ENCODE data around the gene ARHGEF10L. TPM values are rescaled to one million over a fixed set of nuclear protein-coding genes. Genes with fewer than 3 reads are reported as not detected.
A peak's percentile ranks its signal among the peaks of the same experiment; 100 is the strongest.

Gene ARHGEF10L
- total RNA-seq, 1 donor from 2014 or later = 53.0 TPM

DNA sequence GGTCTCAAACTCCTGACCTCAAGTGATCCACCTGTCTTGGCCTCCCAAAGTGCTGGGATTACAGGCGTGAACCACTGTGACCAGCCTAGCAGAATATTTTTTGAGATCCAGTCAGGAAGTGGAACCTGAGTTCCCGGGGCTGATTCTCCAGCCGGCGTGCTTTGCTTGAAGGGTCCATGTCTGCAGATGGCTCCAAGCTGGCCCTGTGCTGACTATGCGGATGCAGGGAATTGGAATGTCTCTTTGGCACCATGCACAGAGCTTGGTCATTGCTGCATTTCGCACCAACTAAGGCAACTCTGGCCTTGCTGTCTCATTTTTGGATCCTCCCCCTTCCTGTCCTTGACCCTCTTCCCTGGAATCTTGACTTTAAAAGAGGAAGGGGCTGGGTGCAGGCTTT is 28.1 kb downstream of the ARHGEF10L start:
- peak; percentile 51 for DNase-seq (ENCODE audit: low spot score)

DNA sequence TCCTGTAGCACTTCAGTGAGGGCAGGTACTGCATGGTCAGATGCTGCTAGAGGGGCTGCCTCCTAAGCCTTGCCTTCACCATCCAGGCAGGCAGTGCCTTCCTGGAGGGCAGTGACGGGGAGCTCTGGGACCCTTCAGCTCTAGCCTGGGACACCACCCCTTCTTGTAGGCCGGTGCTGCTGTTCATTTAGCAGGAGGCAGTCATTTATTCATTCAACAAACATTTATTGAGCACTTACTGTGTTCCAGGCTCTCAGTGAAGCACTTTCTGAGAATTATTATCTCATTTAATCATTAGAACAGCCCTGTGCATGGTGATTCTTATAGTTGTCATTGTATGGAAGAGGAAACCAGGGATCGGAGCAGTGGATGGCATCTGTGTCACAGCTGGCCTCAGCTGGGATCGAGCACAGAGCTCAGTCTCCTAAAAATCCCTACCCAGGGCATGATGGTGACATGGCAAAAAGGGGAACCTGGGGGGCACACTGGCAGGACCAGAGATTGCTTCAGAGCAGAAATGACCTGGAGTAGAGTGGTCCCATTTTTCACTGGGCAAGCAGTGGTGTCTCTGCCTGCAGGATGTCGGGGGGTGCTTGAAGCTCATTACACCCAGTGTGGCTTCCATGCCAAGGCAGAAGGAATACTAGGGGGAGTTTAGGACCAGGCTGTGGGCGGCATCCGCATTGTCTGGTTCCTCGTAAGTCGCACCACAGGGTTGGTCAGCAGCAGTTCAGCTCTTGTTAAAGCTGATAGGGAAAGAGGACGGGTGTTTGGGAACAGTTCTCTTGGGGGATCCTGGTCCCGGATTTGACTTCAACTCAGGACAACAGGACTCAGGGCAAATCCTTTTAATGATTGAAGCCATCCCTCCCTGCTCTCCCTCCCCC is 28.8 kb downstream of the ARHGEF10L start:
- DNase-seq (ENCODE audit: low spot score) = no peak

DNA sequence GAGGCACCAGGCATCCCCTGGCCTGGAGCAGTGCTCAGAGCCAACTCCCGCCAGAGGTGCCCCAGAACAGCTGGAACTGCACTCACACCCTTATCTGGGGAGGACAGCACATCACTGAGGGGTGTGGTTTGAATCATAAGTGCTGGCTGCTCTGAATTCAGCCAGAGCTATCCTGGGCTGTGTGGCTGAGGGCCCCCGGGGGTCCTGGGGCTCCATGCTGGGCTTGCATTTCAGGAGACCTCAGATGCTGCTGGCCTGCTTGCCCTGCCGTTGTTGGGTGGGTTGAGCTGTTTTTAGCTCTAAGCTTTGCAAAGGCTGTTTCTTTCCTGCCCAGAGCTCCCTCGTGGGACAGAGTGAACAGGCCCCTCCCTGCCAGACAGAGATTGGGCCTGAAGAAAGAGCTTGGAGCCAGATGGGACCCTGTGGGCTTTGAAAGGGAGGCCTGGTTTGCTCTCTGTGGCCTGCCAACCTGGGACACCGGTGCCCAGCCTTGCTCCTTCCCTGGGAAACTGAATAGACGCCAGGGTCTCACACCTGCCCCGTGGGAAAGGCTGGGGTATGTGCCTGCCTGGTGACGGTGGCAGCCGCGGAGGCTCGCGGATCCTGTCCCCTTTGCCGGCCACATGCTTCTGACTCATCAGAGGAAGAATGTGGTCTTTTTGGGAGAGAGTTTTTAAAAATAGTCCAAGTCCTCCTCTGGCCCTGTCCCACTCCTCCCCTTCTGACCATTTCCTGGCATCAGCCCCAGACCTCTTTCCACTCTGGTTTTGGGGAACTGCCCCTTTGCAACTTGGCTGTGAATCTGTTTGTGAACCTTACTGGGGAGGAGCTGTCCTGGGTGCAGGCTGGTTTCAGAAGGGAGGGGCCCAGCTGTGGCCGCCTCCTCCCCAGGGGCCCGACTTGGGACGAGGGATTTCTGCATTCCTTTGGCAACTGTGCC is 30.0 kb downstream of the ARHGEF10L start:
- DNase-seq (ENCODE audit: low spot score) = peak; percentile 73

DNA sequence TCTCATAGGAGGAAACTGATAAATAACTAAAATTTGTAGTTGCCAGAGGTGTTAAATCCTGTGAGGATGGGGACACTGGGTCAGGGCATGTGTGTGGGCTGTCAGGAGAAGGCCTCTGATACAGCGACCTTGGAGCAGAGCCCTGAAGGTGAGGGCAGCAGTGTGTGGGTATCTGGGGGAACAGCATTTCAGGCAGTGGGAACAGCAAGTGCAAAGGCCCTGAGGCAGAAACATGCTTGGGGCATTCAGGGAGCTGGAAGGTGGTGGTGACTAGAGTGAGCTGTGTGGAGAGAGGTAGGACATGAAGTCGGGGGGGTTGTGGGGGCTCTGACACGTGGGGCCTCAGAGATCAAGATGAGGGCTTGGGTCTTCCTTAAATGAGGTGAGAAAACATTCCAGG is 30.7 kb downstream of the ARHGEF10L start:
- DNase-seq (ENCODE audit: low spot score) = no peak

DNA sequence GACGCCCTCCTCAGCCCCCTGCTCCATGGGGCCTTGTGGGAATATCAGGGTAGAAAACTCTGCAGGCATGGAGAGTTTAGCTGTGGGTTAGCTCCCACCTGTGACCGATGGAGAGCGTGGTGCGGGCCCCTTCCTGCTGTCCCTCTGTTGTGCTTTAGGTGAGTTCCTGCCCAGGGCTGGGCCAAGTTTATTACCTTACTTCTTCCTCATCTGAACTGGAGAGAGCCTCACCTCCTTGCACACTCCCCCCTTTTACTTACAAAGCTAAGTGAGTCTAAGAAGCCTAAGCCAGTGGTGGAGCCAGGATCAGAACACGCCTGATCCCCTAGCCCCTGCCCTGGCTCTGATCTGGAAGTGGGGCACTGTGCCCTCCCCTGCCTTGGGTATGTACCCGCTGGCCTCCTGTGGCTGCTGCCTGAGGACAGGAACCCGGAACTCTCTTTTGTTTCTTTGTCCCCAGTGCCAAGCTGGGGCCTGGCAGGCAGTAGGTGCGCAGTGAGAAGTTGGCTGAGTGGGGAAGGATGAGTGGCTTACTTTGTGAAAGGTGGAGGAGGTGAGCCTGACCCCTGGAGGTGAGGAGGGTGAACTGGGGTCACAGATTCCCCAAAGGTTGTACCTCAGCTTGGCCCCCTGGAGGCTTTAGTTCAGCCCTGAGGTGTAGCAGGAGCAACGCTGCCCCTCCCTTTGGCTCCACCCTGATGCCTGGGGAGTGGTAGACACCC is 32.9 kb downstream of the ARHGEF10L start:
- DNase-seq (ENCODE audit: low spot score) = no peak

DNA sequence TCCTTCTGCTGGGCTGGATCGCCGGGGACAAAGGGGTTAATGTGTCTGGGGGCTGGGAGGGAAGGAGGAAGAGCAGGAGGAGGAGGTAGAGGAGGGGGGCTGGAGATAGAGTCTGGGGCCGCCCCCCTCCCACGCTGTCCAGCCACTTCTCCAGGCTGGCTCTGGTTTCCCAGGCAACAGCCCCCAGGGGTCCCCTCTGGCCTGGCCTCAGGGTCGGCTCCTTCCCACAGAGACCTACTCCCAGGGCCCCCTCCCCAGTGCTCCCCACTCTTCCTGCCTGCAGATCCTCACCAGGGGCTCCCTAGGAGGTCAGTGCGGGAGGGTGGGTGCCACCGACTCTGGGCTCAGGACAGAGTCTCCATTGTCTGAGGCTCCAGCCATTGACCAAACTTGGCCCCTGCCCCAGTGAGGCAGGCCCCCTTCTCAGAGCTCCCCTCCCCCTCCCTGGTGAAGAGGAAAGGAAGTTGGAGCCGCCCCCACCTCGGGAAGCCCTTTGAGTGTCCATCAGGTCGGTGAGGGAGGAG is 34.1 kb downstream of the ARHGEF10L start:
- no peak for DNase-seq (ENCODE audit: low spot score)

DNA sequence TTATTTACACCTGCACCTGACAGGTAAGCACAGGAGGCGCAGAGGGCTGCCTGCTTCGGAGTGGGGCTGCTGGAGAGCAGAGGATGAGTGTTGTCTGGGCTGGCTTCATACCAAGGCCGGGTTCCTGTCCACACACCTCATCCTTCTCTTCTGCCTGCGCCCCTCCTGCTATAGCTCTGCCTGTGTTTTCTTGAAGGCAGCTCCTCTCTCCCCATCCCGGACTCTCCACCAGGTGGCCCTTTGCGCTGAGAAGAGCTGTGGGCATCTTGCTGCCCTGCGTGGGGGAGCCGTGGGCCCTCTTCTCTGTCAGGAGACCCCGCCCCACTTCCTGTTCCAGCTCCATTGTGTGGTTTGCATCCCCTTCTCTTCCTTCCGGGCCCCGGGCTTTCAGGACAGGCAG is 35.0 kb downstream of the ARHGEF10L start:
- DNase-seq (ENCODE audit: low spot score) = no peak

DNA sequence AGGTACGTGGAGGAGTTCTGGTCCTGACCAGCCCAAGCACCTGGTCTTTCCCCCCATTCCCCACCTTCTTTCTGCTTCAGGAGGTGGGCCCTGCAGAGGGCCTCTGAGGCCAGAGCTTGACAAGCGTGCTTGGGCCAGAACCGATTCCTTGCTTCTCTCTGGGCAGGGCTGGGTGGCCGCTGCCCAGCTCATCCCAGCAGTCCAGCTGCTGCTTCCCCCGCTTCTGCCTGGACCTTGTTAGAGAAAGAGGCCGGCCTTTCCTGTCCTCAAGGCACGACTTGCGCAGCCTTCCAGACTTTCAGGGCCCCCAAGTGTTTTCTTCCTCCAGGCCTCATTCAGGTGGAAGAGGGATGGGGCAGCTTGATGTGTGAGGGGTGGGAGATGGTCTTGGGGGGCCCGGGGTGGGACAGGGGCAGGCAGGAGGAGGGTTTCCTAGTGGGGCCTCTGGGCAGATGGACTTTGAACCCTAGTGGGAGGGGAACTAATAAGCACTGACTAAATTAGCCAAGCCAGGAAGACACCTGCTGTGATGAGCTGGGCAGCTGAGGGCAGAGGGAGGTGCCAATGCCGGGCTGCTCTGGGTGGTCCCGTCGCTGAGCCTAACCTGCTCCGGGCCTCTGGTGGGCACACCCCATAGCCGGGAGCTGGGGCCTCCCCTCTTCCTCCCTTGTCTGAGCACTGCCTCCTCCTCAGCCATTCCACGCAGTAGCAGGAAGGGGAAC is 36.5 kb downstream of the ARHGEF10L start:
- DNase-seq (ENCODE audit: low spot score) = no peak

DNA sequence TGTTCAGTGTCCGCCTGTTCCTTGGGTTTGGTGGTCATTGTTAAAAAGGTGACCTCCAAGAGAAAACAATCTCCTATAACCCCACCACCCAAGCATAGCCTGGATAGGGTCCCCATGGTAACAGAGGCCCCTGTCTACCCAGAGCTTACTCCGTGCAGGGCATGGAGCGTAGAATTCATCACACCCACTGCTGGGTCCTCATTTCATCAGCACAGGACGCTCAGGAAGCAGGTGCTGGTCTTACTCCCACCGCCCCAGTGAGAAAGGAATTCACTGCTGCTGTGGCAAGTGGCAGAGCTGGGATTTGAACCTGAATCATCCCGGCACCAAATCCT is 37.0 kb downstream of the ARHGEF10L start:
- no peak for DNase-seq (ENCODE audit: low spot score)

DNA sequence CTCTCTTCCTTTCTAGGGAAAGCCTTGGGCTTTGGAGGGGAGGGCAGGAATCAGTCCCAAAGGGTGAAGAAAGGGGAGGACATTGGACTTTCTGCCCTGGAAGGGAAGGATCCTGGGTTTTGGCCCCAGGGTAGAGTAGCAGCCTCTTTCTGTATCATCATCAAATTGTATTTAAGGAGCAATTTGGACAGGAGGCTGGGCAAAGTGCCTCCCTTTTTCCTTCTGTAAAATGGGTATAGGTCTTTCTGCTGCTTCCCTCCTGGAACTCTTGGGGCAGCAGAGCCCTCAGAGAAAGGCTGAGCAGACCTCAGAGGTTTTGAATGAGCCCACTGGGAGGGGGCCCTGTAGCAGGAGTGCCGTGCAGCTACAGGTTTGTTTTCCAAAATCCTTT is 38.4 kb downstream of the ARHGEF10L start:
- DNase-seq (ENCODE audit: low spot score) = no peak

DNA sequence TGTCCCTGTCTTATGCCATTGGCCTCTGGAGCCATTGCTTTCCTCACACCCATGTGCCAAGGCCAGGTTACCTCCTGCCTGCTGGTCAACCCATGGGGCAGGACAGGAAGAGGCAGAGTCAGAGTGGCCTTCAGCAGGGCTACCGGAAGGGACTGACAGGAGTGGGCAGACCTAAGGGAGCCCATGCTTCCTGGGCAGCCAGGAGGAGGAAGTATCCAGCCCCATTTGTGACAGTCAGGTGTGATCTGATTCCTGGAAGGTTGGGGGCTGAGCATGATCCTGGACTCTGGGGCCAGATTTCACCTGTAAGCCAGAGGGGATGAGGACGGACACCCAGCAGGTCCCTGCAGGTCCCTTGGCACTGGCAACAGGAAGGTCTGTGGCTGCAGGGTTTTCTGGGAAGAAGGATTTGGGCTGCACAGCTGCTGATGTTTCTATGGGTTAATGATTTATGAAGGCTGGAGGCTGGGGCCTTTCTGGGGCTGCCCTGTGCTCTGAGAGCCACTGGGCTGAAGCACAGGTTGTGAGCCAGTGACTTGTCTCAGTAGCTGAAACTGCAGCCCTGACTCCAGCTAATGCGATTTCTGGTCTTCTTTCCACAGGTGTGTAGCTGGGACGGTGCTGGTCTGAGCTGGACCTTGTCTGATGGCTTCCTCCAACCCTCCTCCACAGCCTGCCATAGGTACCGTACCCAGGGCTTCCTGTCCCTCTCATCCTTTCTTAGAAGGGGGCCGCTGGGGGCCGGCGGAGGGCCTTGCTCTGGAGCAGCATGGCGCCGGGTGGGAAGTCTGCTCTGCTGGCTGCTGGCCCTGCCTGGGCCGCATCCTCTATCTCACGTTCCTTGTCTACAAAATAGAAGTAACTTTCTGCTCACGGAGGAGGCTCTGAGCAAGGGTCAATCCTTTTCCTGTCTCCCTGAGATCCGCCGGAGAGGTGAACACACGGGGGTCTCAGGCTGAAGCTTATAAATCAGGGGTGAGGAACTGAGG is 40.7 kb downstream of the ARHGEF10L start:
- peak; percentile 24 for DNase-seq (ENCODE audit: low spot score)

DNA sequence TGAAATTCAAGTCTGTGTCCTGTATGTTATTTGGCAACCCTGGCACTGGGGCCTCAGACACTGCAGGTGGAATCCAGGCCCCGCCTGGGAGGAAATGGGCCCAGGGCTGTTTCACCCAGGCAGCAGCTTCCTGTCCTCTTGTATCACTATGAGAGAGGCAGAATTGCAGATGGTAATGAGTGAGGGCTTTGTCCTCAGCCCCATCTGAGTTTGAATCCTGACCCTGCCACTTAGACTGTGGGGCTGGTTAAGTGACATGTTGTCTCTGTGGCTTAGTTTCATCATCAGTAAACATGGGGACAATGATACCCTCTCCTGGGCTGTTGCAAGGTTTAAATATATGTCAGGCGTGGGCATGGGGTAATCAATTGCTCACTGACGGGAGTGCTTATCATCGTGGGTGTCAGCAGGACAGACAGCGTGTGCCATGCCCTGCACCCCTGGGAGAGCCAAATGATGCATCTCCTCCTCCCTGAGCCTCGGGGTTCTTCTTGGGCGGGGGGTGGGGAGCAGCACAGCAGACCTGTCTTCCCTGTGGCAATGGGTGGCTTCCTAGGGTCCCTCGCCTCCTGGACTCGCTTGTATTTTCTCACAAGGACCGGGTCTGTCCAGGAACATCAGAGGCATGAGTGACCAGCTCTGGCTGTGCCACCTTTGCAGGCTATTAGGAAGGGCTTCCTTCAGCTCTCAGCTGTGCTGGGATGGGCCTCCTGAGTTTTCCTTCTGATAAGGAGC is 42.1 kb downstream of the ARHGEF10L start:
- no peak for DNase-seq (ENCODE audit: low spot score)

DNA sequence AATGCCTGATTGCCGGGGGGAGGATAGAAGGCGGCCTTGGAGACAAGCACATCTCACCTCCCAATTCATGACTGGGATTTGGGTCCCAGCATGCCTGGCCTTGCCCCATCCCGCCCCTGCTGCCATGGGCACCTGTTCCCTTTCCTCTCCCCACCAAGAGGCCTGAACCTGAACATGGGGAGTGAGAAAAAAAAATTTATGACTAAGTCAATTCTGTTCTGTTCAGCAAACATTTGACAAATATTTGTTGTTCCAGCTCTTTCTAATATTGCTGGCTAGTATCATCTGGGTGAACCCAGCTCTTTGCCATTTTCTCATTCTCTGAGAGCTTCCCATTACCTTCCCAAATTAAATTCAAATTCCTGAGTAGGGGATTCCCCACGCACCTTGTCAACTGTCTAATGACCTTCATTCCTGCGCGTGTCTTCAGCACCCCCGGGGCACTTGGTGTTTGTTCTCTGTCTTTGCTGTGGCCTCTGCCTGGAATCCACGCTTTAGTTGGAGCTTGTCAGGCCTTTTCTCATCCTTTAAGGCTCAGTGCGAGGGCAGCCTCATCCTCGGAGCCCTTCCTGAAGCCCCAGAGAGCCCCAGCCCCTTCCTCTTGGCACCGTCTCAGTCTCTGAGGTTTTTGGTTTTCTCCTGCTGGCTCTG is 42.8 kb downstream of the ARHGEF10L start:
- DNase-seq (ENCODE audit: low spot score) = no peak

DNA sequence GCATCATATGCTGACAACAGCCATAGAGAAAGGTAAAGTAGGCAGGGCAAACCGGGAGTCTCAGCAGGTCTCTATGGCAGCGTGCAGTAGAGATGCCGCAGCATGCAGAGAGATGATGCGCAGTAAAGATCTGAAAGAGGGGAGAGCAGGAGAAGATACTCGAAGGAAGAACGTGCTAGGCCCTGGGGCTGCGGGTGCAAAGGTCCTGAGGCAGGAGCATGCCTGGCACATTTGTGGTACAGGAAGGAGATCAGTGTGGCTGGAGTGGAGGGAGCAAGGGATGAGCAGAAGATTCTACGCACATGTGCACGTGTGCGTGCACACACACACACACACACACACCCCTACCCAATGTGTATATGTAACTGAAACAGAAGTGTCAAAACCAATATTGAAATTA is 45.0 kb downstream of the ARHGEF10L start:
- DNase-seq (ENCODE audit: low spot score) = no peak

DNA sequence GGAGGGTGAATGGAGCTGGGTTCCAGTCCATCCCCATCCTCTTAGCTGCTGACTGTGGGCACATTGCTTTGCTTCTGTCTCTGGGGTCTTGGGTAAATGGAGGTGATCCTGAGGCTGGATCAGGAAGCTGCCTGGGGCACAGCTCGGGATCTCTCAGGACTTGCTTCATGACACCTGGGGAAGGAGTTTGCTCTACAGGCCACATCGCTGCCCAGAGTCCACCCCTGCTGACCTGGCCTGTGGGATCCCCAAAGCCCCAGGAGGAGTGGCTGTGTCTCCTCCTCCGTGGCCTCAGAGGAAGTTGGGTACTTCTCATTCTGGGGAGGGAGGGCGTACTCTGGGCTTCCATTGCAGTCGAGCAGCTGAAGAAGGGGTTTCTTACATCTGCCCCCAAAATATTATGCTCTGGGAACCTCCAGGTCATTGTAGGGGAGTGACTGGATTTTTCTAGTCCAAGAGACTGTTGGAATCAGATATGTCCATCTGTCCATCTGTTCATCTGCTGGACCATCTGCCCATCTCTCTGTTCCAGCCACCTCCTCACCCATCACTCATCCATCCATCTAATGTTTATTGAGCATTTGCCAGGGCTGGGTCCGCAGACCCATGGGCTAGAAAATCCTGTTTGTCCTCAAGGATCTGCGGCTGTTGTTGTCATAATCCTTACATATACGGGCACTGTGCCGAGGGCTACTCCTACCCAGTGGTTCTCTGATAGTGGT is 45.9 kb downstream of the ARHGEF10L start:
- no peak for DNase-seq (ENCODE audit: low spot score)

DNA sequence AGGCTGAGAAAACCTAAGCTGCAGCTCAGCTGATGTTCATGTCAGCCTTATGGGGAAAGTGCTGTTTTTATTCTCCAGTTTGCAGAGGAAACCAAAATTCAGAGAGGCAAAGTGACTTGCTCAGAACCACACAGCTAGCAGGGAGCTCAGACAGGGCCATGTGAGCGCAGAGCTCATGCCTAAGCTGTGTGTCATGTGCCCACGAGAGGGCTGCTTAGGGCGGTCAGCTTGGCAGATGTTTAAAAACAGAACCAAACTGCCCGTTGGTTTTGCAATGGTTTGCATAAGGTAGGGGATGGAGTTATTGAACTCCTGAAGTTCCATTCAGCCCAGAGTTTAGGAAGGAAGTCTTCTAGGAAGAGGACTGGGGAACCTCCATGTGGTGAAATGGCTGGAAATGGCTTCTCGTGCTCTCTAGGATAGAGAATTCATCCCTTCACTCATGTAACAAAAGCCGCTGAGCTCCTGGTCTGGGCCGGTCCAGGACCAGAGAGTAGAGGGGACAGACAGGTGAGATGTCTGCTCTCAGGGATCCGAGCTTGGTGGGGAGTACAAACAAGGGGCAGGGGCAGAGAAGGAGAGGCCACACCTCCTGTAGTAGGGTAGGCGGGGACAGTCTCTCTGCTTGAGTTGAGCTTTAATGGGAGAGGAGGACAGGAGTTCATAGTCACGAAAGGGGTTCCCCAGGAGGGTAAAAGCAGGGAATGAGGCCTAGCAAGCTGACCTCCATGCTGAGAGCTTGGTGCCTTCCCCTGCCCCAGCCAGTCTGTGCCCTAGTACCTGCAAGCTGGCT is 46.9 kb downstream of the ARHGEF10L start:
- no peak for DNase-seq (ENCODE audit: low spot score)

DNA sequence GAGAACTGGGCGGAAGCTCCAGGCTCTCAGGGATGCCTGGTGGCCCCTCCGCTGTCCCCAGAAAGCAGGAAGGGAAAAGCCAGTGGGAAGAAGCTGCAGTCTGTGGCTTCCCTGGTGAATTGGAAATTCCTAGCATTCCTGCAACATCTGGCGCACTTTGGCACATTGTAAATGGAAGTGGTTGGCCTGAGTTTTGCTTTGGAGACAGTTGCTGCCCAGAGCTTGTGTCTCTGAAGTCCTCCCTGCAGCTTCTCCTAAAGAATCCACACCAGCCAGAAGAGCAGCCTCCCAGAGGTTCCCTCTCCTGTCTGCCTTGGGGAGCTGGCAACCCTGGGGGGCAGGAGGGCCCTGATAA is 48.2 kb downstream of the ARHGEF10L start:
- DNase-seq (ENCODE audit: low spot score) = no peak

All from mucosa of gallbladder (tissue), 1 donor.